Left ventricle myocardium inferior (tissue), 1 donor: ENCODE data around the gene SLCO2B1. TPM values are rescaled to one million over a fixed set of nuclear protein-coding genes. Genes with fewer than 3 reads are reported as not detected.

Experiments used
- DNase-seq: peaks from one replicate; pipeline ENCODE4 v3.0.0-alpha.2; 2020
- H3K27ac ChIP-seq: fragments of 200-600 bp; replicated peaks from 2 replicates; pipeline ENCODE4 v1.8.0; 2021
- H3K27me3 ChIP-seq: fragments of 200-600 bp; 2 replicates; pipeline ENCODE4 v1.8.0; 2021; ENCODE audit warnings: low read depth
- H3K36me3 ChIP-seq: fragments of 200-600 bp; 2 replicates; pipeline ENCODE4 v1.8.0; 2021
- H3K4me1 ChIP-seq: fragments of 200-600 bp; 2 replicates; pipeline ENCODE4 v1.8.0; 2021
- H3K4me3 ChIP-seq: fragments of 200-600 bp; 2 replicates; pipeline ENCODE4 v1.8.0; 2021; ENCODE audit warnings: mild to moderate bottlenecking, moderate library complexity
- H3K9me3 ChIP-seq: fragments of 200-600 bp; replicated peaks from 2 replicates; pipeline ENCODE4 v1.8.0; 2021
- intact Hi-C: fragments of 100-400 bp; cut with micrococcal nuclease; formaldehyde crosslinking; loops from one replicate; pipeline ENCODE4 v1.11.0; 2022
- total RNA-seq: library from RNA; stranded (reverse); fragmentation: NEBNext Ultra II Directional; extraction: Animal tissue kit (Norgen Biotek cat#: 25700); gene quantifications from one replicate; pipeline ENCODE4 v1.2.1, GENCODE V29; 2021
- TF ChIP-seq, protein P1 (sequence below): fragments of 200-600 bp; IDR thresholded peaks from 2 replicates; pipeline ENCODE4 v1.8.0; 2021; ENCODE audit warnings: antibody characterized with exemption, mild to moderate bottlenecking, borderline replicate concordance
- donor health status: DM: no; HTN: yes; CAD: no; lungs with severe emphysema.

Gene SLCO2B1
- total RNA-seq, 1 donor from 2014 or later, result 22.7 TPM

DNA sequence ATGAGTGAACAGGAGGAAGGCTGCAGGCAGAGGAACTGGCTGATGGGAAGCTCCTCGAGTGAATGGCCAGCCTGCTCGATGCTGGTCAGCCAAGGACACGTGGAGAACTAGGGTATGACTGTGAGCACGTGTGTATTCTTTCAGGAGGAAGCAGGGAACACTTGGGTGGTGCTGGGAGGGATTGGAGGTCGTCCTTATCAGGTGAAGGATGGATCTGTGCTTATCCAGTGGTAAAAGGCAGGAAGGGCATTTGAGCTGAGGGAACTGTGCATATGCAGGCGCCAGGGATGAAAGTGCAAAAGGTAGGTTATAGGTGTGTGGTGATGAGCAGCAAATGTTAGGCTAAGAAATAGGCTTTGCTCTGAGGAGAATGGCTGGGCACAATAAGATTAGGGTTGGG lies 9.7 kb upstream of the SLCO2B1 start:
- Histone ChIP-seq H3K4me1 (peaks cover 21% of the 10 kb centered on the region), H3K27ac (no peak overlapping the region), H3K4me3 (no peak overlapping the region), H3K9me3 (no peaks in the 10 kb centered on the region), H3K27me3 (peaks cover 51% of the 10 kb centered on the region), H3K36me3 (no peaks in the 10 kb centered on the region)
- intact Hi-C loops, result loop anchor here (2.0 kb wide), 1 partner anchor 108 kb away; no protein-coding TSS in a partner anchor
- TF ChIP-seq, protein P1, sequence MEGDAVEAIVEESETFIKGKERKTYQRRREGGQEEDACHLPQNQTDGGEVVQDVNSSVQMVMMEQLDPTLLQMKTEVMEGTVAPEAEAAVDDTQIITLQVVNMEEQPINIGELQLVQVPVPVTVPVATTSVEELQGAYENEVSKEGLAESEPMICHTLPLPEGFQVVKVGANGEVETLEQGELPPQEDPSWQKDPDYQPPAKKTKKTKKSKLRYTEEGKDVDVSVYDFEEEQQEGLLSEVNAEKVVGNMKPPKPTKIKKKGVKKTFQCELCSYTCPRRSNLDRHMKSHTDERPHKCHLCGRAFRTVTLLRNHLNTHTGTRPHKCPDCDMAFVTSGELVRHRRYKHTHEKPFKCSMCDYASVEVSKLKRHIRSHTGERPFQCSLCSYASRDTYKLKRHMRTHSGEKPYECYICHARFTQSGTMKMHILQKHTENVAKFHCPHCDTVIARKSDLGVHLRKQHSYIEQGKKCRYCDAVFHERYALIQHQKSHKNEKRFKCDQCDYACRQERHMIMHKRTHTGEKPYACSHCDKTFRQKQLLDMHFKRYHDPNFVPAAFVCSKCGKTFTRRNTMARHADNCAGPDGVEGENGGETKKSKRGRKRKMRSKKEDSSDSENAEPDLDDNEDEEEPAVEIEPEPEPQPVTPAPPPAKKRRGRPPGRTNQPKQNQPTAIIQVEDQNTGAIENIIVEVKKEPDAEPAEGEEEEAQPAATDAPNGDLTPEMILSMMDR, result no peak
- DNase-seq, result no peak

DNA sequence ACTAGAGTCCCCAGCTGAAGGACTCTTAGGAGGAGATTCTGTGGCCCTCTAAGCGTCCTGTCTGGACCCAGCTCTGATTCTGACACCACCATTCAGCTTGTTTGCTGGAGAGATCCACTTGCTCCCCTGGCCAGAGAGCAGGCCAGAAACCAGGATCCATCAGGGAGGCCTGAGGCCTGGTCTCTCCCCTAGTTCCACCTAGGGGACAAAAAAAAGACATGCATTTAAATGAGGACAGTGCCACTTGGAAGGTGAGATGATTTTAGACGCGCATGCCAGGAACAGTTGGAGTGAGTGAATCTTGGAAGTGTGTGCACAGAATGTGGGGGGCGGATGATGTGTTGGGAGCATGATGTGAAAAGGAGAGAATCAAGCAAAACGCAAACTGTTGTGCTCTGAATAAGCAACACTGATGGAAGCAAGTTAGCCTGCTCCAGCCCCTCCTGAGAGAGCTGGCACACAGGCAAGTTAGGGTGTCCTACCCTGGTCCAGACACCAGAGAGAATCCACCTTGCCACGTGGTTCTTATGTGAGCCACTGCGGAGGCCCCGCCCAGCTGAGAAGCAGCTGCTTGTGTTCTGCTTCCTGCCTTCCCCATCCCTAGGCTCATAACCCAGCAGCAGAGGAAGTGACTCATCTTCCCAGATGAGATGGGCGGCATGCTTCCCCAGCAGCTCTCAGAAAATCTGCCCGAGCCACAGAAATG lies 8.0 kb upstream of the SLCO2B1 start:
- TF ChIP-seq, protein P1, result no peak
- Histone ChIP-seq H3K9me3 (no peaks in the 10 kb centered on the region), H3K36me3 (no peaks in the 10 kb centered on the region), H3K27me3 (peaks cover 34% of the 10 kb centered on the region), H3K4me1 (peaks cover 30% of the 10 kb centered on the region), H3K27ac (peak overlapping the region; percentile 57), H3K4me3 (no peak overlapping the region)
- peak; percentile 79 for DNase-seq
- intact Hi-C loops, result no loop called here

DNA sequence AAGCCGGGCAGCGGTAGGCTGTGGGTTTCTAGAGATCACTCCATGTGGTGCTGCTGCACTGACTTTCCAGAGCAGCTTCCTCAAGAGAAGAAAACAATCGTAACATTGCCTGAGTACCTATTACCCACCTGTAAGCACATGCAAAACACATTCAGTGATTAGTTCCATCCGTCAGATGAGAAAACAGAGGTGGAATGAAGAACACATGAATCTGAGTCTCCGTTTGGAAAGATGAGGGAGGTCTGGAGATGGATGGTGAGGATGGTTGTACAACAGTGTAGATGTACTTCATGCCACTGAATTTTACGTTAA lies 7.5 kb upstream of the SLCO2B1 start:
- Histone ChIP-seq H3K4me1 (peaks cover 31% of the 10 kb centered on the region), H3K4me3 (no peak overlapping the region), H3K9me3 (no peaks in the 10 kb centered on the region), H3K27me3 (peaks cover 29% of the 10 kb centered on the region), H3K36me3 (no peaks in the 10 kb centered on the region), H3K27ac (peak overlapping the region; percentile 57)
- intact Hi-C loops, result no loop called here
- DNase-seq, result no peak
- TF ChIP-seq, protein P1, result no peak

DNA sequence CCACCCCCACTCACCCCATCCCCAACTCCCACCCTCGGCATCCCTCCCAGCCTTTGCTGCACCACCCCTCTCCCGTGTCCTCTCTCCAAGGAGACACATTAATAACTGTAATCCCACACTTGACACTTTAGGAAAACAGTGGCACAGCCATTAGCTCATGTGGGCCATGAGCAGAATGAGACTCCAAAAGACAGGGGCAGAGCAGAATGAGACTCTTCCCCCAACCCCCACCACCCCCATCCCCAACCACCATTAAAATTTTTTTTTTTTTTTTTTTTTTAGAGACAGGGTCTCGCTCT lies 6.2 kb upstream of the SLCO2B1 start:
- TF ChIP-seq, protein P1, result no peak
- H3K27ac ChIP-seq, result no peak overlapping the region
- no peaks in the 10 kb centered on the region for H3K9me3 ChIP-seq
- no peak for DNase-seq
- H3K4me1 ChIP-seq, result peaks cover 31% of the 10 kb centered on the region
- H3K4me3 ChIP-seq, result no peak overlapping the region
- no peaks in the 10 kb centered on the region for H3K36me3 ChIP-seq
- intact Hi-C loops, result loop anchor here (2.0 kb wide), 1 partner anchor 60 kb away; no protein-coding TSS in a partner anchor
- H3K27me3 ChIP-seq, result peaks cover 16% of the 10 kb centered on the region

DNA sequence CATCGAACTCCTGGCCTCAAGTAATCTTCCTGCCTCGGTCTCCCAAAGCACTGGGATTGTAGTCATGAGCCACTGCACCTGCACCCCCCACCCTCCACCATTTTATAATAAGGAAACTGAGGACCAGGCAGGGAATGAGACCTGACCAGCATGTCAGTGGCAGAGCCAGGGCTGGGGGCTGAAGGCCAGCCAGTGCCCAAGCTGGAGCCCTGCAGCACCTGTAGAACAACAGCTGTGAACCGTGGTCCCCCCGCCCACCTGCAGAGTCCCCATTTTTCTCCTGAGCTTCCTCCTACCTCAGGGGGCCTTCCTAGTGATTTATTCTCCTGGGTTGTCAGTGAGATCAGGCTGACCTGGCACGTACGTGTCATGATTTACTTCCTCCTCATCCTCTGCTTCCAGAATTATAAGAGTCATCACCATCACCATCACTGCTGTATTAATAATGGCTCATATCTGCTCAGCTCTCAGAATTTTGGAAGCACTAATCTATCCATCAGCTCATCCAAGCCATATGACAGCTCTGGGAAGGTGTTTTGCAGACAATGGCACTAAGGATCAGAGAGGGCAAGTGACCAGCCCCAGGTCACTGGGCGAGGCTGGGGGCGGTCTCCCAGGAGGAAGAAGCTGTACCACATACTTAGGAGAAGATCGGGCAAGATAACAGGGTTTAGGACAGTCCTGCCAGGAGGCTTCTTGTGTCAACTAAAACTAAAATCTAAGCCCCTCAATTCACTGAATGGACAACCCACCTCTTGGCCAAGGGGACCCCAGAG lies 5.5 kb upstream of the SLCO2B1 start:
- intact Hi-C loops, result loop anchor here (2.0 kb wide), 1 partner anchor 59 kb away; no protein-coding TSS in a partner anchor
- H3K9me3 ChIP-seq, result no peaks in the 10 kb centered on the region
- peaks cover 35% of the 10 kb centered on the region for H3K4me1 ChIP-seq
- peaks cover 9% of the 10 kb centered on the region for H3K27me3 ChIP-seq
- no peak overlapping the region for H3K4me3 ChIP-seq
- H3K27ac ChIP-seq, result no peak overlapping the region
- no peak for DNase-seq
- H3K36me3 ChIP-seq, result no peaks in the 10 kb centered on the region
- TF ChIP-seq, protein P1, result no peak
